Stimulated activated CD4-positive, alpha-beta T cell treated with anti-CD3 and anti-CD28 coated beads, Interleukin-2, amount 100 ng/mL, for 24 hours (primary cell): ENCODE results near the gene PDSS2.
"Not testable (repeated sequence)": the region's sequence is repeated elsewhere in the genome, so short reads cannot be mapped to it uniquely, and the experiment has no call there.

ENCODE experiments used
- DNase-seq, 2 donors: peaks; one replicate each; pipeline ENCODE4 v3.0.0-alpha.2; 2020

The PDSS2 gene

GRCh38 chr6:107416145-107416544 lies 43.2 kb downstream of the PDSS2 start:
- DNase-seq: no peak

GRCh38 chr6:107413966-107414645 lies 45.3 kb downstream of the PDSS2 start:
- DNase-seq: no peak

- DNase-seq: no peak
Observed at GRCh38 chr6:107411161-107411560, 48.2 kb downstream of the PDSS2 start.

- no peak for DNase-seq
Observed at GRCh38 chr6:107409942-107410341, 49.4 kb downstream of the PDSS2 start.

DNA sequence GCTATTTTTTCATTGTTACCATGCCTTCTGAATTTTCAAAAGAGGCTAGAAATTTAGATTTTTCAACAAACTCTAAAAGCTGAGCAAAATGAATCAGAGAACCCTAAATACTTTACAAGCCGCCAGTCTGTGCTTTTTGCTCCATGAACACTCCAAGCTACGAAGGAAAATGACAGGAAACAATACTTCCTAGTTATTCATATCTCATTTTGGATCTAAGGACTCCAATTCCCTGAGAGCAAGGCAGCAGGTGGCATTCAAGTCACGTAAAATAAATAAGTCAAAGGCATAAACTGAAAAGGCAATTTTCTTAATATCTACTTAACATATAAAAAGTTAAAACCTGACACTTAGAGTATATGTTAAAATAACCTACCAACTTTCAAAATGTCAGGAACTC lies 50.6 kb downstream of the PDSS2 start:
- no peak for DNase-seq

DNA sequence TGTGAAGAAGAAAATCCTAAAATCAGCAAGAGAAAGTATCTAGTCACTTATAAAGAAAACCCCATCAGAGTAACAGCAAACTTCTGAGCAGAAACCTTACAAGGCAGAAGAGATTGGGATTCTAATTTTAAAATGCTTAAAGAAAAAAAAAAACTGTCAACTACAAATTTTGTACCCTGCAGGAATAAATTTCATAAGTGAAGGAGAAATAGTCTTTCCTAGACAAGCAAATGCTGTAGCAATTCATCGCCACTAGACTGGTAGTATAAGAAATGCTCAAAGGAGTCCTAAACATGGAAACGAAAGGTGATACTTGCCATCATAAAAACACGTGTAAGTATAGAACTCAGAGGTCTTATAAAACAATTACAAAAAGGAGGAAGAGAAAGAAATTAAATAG lies 54.4 kb downstream of the PDSS2 start:
- DNase-seq: no peak

DNA sequence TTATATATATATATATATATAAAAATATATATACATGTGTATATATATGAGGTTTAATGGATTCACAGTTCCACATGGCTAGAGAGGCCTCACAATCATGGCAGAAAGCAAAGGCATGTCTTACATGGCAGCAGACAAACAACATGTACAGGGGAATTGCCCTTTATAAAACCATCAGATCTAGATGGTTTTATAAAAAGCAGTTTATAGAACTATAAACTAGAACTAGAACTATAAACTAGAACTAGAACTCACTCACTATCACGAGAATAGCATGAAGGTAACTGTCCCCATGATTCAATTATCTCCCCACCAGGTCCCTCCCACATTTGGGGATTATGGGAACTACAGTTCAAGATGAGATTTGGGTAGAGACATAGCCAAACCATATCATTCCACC lies 56.8 kb downstream of the PDSS2 start:
- no peak for DNase-seq

GRCh38 chr6:107401573-107401972 lies 57.8 kb downstream of the PDSS2 start:
- DNase-seq: no peak

- no peak for DNase-seq
Observed at GRCh38 chr6:107400616-107401147, 58.7 kb downstream of the PDSS2 start.

GRCh38 chr6:107399935-107400334 lies 59.4 kb downstream of the PDSS2 start:
- no peak for DNase-seq

- DNase-seq: no peak
Observed at GRCh38 chr6:107398001-107398400, 61.4 kb downstream of the PDSS2 start.

GRCh38 chr6:107396211-107396610 lies 63.2 kb downstream of the PDSS2 start:
- no peak for DNase-seq

GRCh38 chr6:107392069-107392468 lies 67.3 kb downstream of the PDSS2 start:
- DNase-seq: no peak

- DNase-seq: no peak
Observed at GRCh38 chr6:107390685-107391435, 68.5 kb downstream of the PDSS2 start.

GRCh38 chr6:107390056-107390455 lies 69.3 kb downstream of the PDSS2 start:
- DNase-seq: no peak

- no peak for DNase-seq
Observed at GRCh38 chr6:107386904-107387303, 72.5 kb downstream of the PDSS2 start.

DNA sequence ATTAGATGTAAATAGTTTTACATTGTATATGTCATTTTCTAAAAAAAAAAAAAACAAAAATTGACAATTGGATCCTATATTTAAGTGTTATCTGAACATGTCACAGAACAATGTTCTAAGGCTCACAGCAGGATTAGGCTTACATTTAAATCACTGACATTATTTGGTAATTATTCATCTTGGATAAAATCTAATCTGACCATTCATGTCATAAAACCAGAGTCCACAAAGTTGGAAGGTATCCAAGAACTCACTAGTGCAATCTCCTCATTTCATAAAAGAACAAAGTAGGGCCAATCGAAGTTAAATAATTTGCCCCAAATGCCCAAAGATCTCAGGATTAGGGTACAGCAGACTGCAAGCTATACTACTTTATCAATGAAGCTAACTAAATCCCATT lies 73.0 kb downstream of the PDSS2 start:
- DNase-seq: no peak

- DNase-seq: no peak
Observed at GRCh38 chr6:107383705-107384104, 75.7 kb downstream of the PDSS2 start.

DNA sequence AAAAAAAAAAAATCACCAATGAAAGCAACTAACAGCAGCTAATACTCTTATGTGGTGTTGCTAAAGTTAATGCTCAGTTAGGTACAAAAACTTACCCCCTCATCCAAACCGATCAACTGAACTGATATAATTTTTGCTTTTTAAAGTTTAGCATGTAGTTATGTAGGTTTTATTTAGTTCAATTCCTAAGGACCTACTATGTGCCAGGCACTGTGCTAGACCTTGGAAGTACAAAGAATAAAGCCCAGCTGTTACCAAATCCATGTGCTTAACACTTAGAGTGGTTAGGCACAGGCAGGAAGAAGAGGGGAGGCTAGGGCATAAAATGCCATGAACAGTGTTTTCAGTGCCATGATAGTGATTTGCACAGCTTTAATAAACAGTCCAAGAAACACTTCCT lies 85.1 kb downstream of the PDSS2 start:
- no peak for DNase-seq

DNA sequence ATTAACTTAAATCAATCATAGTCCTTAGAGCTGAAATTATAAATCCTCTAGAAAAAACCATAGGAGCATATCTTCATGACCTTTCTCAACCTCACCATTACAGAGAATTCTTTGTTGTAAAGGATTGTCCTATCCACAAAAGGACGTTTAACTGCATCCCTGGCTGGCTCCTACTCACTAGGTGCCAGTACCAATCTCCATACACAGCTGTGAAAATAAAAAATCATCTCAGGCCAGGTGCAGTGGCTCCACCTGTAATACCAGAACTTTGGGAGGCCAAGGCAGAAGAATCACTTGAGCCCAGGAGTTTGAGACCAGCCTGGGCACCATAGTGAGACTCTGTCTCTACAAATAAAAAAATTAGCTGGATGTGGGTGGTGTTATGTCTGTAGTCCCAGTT lies 89.9 kb downstream of the PDSS2 start:
- no peak for DNase-seq

DNA sequence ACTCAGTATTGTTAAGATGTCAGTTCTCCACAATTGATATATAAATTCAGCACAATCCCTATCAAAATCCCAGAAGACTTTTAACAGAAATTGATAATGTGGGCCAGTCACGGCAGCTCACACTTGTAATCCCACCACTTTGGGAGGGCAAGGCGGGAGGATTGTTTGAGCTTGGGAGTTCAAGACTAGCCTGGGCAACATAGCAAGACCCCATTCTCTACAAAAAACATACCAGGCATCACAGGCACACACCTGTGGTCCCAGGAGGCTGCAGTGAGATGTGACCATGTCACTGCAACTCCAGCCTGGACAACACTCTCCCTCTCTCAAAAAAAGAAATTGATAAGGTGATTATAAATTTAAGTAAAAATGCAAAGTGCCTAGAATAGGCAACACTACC lies 90.9 kb downstream of the PDSS2 start:
- DNase-seq: no peak

- DNase-seq: not testable (repeated sequence)
Observed at GRCh38 chr6:107364173-107364572, 95.2 kb downstream of the PDSS2 start.

DNA sequence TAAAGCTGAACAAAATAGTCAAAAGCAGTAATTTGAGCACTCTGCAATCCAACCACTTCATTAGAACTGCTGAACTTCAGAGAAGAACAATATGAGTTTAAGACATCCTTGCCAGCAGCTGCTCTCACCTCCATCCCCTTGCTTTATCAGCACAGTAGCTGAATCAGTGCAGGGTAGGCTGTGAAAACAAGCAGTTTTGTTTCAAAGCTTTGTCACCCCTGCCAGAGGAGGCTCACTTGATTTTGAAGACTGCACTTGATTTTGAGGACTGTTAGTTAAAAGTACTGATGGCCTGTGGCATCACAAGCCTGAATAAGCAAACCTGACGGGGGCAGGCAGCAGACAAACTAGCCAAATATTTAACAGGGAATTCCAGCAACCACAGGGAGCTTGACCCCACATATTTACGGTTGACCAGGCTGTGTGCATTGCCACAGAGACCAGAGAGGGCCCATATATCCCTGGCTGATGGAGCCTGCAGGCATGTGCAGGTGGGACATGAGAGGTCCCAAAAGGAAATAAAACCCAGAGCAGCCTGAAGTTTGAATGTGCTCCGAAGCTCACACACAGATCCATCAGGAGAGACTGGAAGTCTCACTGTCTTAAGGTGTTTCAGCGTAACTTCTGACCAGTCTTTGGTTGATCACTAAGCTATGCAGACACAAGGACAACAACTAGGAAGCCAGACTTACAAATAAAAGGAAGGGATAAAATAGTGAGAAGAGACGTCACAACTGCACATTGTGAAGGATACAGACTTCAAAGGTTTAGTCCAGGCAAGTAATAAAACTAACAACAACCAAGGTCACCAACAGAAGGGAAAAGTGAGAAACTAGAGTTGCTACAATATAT lies 97.4 kb downstream of the PDSS2 start:
- no peak for DNase-seq
